Neuron (in vitro differentiated cells): Measurements from ENCODE around the gene AKAP14.
"Not testable (repeated sequence)": the region's sequence is repeated elsewhere in the genome, so short reads cannot be mapped to it uniquely, and the experiment has no call there.

Source experiments
- H2AFZ ChIP-seq: one replicate; pipeline ENCODE4 v1.6.1; 2013; ENCODE audit warnings: low read depth, mild to moderate bottlenecking, inconsistent platforms, low read length, moderate library complexity
- H3K27me3 ChIP-seq: one replicate; pipeline ENCODE4 v1.6.1; 2013; ENCODE audit warnings: low read length; ENCODE audit not compliant: insufficient read depth
- H3K36me3 ChIP-seq: one replicate; pipeline ENCODE4 v1.6.1; 2013; ENCODE audit warnings: low read length; ENCODE audit not compliant: insufficient read depth
- H3K4me1 ChIP-seq: one replicate; pipeline ENCODE4 v1.6.1; 2013; ENCODE audit warnings: low read length; ENCODE audit not compliant: insufficient read depth
- H3K4me3 ChIP-seq: 2 replicates; pipeline ENCODE4 v1.5.1; 2013; ENCODE audit warnings: mild to moderate bottlenecking, low read length, moderate library complexity
- H3K9me3 ChIP-seq: one replicate; pipeline ENCODE4 v1.6.1; 2013; ENCODE audit warnings: low read length

The AKAP14 gene

DNA sequence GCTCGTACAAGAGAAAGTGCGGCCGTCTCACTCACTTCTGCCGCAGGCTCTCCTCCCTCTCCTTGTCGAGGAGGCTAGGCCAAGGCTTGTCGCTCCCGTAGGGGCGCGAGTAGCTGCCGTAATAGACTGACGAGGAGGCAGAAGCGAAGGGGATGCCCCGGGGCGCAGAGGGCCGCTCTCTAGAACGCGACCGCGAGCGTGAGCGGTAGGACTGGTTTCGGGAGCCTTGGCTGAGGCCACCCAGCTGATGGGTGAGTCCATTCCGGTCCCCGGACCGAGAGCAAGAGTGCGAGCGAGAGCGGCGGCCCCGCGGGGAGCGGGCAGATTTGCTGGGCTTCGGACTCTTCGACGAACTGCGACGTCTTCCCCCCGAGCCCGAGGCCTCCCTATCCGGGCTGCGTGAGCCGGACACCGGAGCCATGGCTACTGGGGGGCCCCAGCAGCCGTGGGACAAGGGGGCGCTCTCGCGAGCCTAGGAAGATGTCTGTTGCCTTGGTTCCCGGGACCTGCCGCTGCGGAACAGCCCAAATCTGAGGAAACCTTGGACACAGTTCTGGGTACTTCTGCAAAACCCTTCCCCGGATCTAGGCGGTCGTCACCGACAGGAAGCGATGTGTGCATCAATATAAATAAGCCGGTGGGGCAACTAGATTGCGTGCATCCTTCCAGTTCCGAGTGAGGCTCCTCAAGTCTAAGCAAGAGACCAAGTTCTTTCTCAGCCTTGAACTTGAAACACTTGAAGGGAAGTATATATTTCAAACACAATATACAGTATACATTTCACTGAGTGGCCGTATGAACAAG lies 47.7 kb downstream of the AKAP14 start, which contains the start of gene NKAP:
TSS of gene NKAP (minus strand) at position 567 of the 804 bp plus-strand sequence. CDS start at position 421, 146 bp downstream.
- H3K36me3 ChIP-seq, result peaks cover 2% of the 10 kb centered on the region
- H3K4me3 ChIP-seq, result peak within 1 kb of the TSS; percentile 59
- H3K27me3 ChIP-seq, result no peaks in the 10 kb centered on the region
- H3K4me1 ChIP-seq, result peaks cover 7% of the 10 kb centered on the region
- peak within 1 kb of the TSS; percentile 49 for H2AFZ ChIP-seq
- no peaks in the 10 kb centered on the region for H3K9me3 ChIP-seq

DNA sequence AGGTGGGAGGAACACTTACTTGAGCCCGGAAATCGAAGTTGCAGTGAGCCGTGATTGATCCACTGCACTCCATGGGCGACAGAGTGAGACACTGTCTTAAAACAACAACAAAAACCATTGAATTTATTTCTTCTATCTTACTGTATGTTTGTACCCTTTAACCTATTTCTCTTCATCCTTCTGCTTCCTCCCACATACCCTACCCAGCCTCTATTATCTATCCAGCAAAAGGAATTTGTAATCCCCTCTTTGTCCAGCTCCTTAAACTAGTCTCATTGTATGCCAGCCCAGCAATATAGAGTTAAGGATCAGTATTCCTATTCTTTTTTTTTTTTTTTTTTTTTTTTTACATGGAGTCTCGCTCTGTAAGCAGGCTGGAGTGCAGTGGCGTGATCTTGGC lies 49.8 kb downstream of the AKAP14 start:
- peaks cover 7% of the 10 kb centered on the region for H3K4me1 ChIP-seq

DNA sequence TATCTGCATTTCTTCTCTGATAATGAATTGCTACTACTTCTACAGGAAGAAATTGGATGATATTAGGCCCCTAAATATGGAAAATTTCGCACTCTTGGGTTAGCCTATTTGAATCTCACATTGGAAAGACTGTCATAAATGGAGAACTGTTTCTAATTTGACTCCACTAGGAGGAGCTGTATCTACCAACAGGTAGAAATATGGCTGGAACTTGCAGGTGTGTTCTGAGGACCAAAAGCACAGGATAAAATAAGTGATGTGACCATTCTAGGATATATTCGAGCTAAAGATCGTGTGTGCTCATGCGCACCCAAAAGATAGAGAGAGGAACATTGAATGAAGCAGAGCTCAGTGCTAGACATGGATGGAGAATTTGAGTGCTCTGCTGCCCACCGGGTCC lies 52.7 kb downstream of the AKAP14 start:
- H3K27me3 ChIP-seq, result peaks cover 2% of the 10 kb centered on the region
- H2AFZ ChIP-seq, result no peak overlapping the region
- H3K4me3 ChIP-seq, result no peak overlapping the region
- H3K36me3 ChIP-seq, result no peaks in the 10 kb centered on the region
- H3K9me3 ChIP-seq, result no peaks in the 10 kb centered on the region
- H3K4me1 ChIP-seq, result peaks cover 2% of the 10 kb centered on the region

More for the DNA sequence above, 49.8 kb downstream of the AKAP14 start:
- Histone ChIP-seq H3K27me3 (no peaks in the 10 kb centered on the region), H2AFZ (no peak overlapping the region), H3K9me3 (no peaks in the 10 kb centered on the region), H3K36me3 (no peaks in the 10 kb centered on the region), H3K4me3 (no peak overlapping the region)

DNA sequence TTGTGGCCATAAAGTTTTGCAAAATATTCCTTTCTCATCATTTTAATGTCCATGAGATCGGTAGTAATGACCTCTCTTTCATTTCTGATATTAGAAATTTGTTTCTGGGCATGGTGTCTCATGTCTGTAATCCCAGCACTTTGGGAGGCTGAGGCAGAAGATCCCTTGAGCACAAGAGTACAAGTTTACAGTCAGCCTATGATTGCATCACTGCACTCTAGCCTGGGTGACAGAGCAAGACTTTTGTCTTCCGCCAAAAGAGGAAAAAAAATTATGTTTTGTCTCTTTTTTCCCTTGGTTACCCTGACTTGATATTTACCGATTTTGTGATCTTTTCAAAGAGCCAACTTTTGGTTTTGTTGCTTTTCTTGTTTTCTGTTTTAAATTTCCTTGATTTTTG lies 58.7 kb downstream of the AKAP14 start:
- Histone ChIP-seq H2AFZ (no peak overlapping the region), H3K9me3 (no peaks in the 10 kb centered on the region), H3K36me3 (no peaks in the 10 kb centered on the region), H3K4me1 (no peaks in the 10 kb centered on the region), H3K4me3 (no peak overlapping the region), H3K27me3 (peaks cover 2% of the 10 kb centered on the region)

DNA sequence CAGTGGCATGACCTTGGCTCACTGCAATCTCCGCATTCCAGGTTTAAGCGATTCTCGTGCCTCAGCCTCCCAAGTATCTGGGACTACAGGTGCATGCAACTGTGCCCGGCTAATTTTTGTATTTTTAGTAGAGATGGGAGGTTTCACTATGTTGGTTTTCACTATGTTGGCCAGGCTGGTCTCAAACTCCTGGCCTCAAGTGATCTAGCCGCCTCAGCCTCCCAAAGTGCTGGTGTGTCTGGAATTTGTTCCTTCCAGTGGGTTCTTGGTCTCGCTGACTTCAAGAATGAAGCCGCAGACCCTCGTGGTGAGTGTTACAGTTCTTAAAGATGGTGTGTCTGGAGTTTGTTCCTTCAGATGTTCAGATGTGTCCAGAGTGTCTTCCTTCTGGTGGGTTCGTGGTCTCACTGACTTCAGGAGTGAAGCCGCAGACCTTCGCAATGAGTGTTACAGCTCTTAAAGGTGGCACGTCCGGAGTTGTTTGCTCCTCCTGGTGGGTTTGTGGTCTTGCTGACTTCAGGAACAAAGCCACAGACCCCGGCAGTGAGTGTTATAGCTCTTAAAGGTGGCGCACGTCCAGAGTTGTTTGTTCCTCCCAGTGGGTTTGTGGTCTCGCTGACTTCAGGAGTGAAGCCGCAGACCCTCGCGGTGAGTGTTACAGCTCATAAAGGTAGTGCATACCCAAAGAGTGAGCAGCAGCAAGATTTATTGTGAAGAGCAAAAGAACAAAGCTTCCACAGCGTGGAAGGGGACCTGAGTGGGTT lies 60.3 kb downstream of the AKAP14 start:
- H3K9me3 ChIP-seq, H3K4me1 ChIP-seq, H3K27me3 ChIP-seq, H3K4me3 ChIP-seq, H2AFZ ChIP-seq, H3K36me3 ChIP-seq: not testable (repeated sequence)

DNA sequence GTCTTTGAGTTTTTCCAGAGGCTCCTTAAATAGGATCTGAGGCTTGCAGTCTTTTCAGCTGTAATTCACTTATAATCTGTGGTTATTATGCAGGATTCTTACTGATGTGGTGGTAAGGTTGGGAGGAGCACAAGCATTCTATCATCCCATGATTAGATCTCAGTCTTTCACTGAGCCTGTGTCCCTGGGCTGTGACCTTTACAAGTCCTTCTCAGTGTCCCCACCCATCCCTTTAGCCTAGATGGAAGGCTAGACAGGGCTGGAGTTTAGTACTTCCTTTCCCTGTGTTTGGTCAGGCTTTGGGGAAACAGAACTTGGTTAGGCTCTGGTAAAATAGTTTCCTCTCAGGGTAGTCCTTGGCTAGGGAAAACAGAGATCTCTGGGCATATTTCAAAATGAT lies 64.9 kb downstream of the AKAP14 start:
- no peak overlapping the region for H2AFZ ChIP-seq
- no peaks in the 10 kb centered on the region for H3K36me3 ChIP-seq
- H3K4me3 ChIP-seq, result no peak overlapping the region
- H3K4me1 ChIP-seq, result no peaks in the 10 kb centered on the region
- H3K27me3 ChIP-seq, result no peaks in the 10 kb centered on the region
- H3K9me3 ChIP-seq, result no peaks in the 10 kb centered on the region

DNA sequence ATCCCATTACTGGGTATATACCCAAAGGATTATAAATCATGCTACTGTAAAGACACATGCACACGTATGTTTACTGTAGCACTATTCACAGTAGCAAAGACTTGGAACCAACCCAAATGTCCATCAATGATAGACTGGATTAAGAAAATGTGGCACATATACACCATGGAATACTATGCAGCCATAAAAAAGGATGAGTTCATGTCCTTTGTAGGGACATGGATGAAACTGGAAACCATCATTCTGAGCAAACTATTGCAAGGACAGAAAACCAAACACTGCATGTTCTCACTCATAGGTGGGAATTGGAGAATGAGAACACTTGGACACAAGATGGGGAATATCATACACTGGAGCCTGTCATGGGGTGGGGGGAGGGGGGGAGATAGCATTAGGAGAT lies 71.1 kb downstream of the AKAP14 start:
- not testable (repeated sequence) for H3K4me3 ChIP-seq, H2AFZ ChIP-seq, H3K27me3 ChIP-seq, H3K36me3 ChIP-seq, H3K9me3 ChIP-seq, H3K4me1 ChIP-seq
